ENCODE measurements around the gene ALMS1.

ALMS1 gene

DNA sequence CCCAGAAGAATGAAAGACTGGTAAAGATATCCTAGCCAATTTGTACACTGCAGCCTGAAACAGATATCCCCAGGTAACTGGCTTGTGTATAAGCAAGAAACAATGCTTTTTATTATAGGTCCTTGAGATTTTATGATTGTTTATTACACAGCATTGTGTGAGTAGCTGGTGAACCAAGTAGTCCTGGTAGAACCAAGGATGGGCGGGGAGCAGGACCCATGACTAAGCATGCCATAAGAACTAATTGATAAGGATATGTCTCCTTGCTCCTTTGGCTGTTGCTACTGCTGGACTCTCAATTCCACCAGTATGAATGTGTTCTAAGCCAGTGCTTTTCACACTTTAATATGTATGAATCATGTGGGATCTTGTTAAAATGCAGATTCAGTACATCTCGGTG, 12.3 kb upstream of the ALMS1 start:
- Histone ChIP-seq H3K9me3 (replicated peaks; ENCODE audit: insufficient read depth, low read length) (no peaks in the 10 kb centered on the region), H3K36me3 (replicated peaks; ENCODE audit: insufficient read depth, low read length) (no peaks in the 10 kb centered on the region), H3K4me1 (ENCODE audit: low read length) (no peaks in the 10 kb centered on the region), H3K79me2 (ENCODE audit: low read length) (no peaks in the 10 kb centered on the region), H4K20me1 (ENCODE audit: insufficient read depth, low read length) (no peaks in the 10 kb centered on the region), H3K9me2 (replicated peaks; ENCODE audit: insufficient read depth, low read length) (no peaks in the 10 kb centered on the region), H3F3A (ENCODE audit: insufficient read depth, low read length) (no peaks in the 10 kb centered on the region), H3K4me3 (ENCODE audit: low read length) (no peak overlapping the region), H3K9ac (ENCODE audit: low read length) (no peak overlapping the region), H3K27me3 (replicated peaks; ENCODE audit: insufficient read depth, low read length) (no peaks in the 10 kb centered on the region), H3K27ac (ENCODE audit: low read length) (no peak overlapping the region), H3K4me2 (ENCODE audit: low read depth, low read length) (no peak overlapping the region), H2AFZ (ENCODE audit: low read length) (no peak overlapping the region)
- DNase-seq: no peak
- TF ChIP-seq EZH2 (optimal IDR thresholded peaks at IDR 0.05; ENCODE audit: low read depth, low read length): no peak
- TF ChIP-seq EZH2phosphoT487 (IDR thresholded peaks at IDR 0.05; ENCODE audit: low read length): no peak
- no peak for TF ChIP-seq CTCF (IDR thresholded peaks at IDR 0.05; ENCODE audit: low read length)

GRCh38 chr2:73374269-73374668, 11.4 kb upstream of the ALMS1 start:
- TF ChIP-seq CTCF (IDR thresholded peaks at IDR 0.05; ENCODE audit: low read length) (no peak), EZH2 (optimal IDR thresholded peaks at IDR 0.05; ENCODE audit: low read depth, low read length) (no peak), EZH2phosphoT487 (IDR thresholded peaks at IDR 0.05; ENCODE audit: low read length) (no peak)
- no peak overlapping the region for H3K4me3 ChIP-seq (ENCODE audit: low read length)
- DNase-seq: no peak
- no peak overlapping the region for H3K27ac ChIP-seq (ENCODE audit: low read length)
- H2AFZ ChIP-seq (ENCODE audit: low read length): no peak overlapping the region
- no peaks in the 10 kb centered on the region for H3K27me3 ChIP-seq (replicated peaks; ENCODE audit: insufficient read depth, low read length)
- no peaks in the 10 kb centered on the region for H3K9me3 ChIP-seq (replicated peaks; ENCODE audit: insufficient read depth, low read length)
- H3K9ac ChIP-seq (ENCODE audit: low read length): no peak overlapping the region
- no peaks in the 10 kb centered on the region for H3K36me3 ChIP-seq (replicated peaks; ENCODE audit: insufficient read depth, low read length)
- no peaks in the 10 kb centered on the region for H3F3A ChIP-seq (ENCODE audit: insufficient read depth, low read length)
- H4K20me1 ChIP-seq (ENCODE audit: insufficient read depth, low read length): no peaks in the 10 kb centered on the region
- no peaks in the 10 kb centered on the region for H3K9me2 ChIP-seq (replicated peaks; ENCODE audit: insufficient read depth, low read length)
- no peak overlapping the region for H3K4me2 ChIP-seq (ENCODE audit: low read depth, low read length)
- H3K79me2 ChIP-seq (ENCODE audit: low read length): no peaks in the 10 kb centered on the region
- no peaks in the 10 kb centered on the region for H3K4me1 ChIP-seq (ENCODE audit: low read length)

- Histone ChIP-seq H3K36me3 (replicated peaks; ENCODE audit: insufficient read depth, low read length) (no peaks in the 10 kb centered on the region), H3K4me2 (ENCODE audit: low read depth, low read length) (no peak overlapping the region), H2AFZ (ENCODE audit: low read length) (no peak overlapping the region), H4K20me1 (ENCODE audit: insufficient read depth, low read length) (no peaks in the 10 kb centered on the region), H3K9me3 (replicated peaks; ENCODE audit: insufficient read depth, low read length) (no peaks in the 10 kb centered on the region), H3K79me2 (ENCODE audit: low read length) (no peaks in the 10 kb centered on the region), H3K27ac (ENCODE audit: low read length) (no peak overlapping the region), H3K4me1 (ENCODE audit: low read length) (no peaks in the 10 kb centered on the region), H3K9me2 (replicated peaks; ENCODE audit: insufficient read depth, low read length) (no peaks in the 10 kb centered on the region), H3K27me3 (replicated peaks; ENCODE audit: insufficient read depth, low read length) (no peaks in the 10 kb centered on the region), H3F3A (ENCODE audit: insufficient read depth, low read length) (no peaks in the 10 kb centered on the region), H3K4me3 (ENCODE audit: low read length) (no peak overlapping the region), H3K9ac (ENCODE audit: low read length) (no peak overlapping the region)
- TF ChIP-seq EZH2 (optimal IDR thresholded peaks at IDR 0.05; ENCODE audit: low read depth, low read length) (no peak), CTCF (IDR thresholded peaks at IDR 0.05; ENCODE audit: low read length) (no peak), EZH2phosphoT487 (IDR thresholded peaks at IDR 0.05; ENCODE audit: low read length) (no peak)
- DNase-seq: no peak
Measured at GRCh38 chr2:73376681-73377080, 9.0 kb upstream of the ALMS1 start.
